ENCODE measurements around the gene IARS1.

DNA sequence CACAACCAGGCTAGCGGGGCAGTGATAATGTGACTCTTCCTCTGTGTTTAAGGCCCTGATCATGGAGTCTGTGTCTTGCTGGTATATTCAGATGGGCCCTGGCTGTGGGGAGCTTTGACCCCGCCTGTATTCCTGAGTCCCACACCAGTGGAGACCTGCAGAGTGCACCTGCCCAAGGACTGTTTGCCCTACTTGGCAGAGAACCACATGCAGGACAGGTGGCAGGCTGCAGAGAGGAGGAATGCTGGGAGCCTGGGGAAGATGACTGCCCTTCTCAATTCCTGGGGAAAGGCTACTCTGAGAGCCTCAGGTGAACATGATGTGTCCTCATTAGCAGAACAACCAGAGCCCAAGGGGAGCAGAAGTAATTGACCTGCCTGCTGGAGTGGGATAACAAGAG, 36.2 kb downstream of the IARS1 start:
- TF ChIP-seq, protein P1, sequence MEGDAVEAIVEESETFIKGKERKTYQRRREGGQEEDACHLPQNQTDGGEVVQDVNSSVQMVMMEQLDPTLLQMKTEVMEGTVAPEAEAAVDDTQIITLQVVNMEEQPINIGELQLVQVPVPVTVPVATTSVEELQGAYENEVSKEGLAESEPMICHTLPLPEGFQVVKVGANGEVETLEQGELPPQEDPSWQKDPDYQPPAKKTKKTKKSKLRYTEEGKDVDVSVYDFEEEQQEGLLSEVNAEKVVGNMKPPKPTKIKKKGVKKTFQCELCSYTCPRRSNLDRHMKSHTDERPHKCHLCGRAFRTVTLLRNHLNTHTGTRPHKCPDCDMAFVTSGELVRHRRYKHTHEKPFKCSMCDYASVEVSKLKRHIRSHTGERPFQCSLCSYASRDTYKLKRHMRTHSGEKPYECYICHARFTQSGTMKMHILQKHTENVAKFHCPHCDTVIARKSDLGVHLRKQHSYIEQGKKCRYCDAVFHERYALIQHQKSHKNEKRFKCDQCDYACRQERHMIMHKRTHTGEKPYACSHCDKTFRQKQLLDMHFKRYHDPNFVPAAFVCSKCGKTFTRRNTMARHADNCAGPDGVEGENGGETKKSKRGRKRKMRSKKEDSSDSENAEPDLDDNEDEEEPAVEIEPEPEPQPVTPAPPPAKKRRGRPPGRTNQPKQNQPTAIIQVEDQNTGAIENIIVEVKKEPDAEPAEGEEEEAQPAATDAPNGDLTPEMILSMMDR (IDR thresholded peaks at IDR 0.05; ENCODE audit: extremely low read depth in 1 of 2, insufficient read depth in 1 of 2, low read depth in 1 of 2, low read length in 2 of 2), result no peak
- TF ChIP-seq POLR2A (IDR thresholded peaks at IDR 0.05; ENCODE audit: low read depth, low read length) (no peak), POLR2AphosphoS5 (IDR thresholded peaks at IDR 0.05; ENCODE audit: insufficient read depth, low read depth, low read length) (no peak), MYC (IDR thresholded peaks at IDR 0.05; ENCODE audit: low read depth, low read length) (no peak), EZH2 (IDR thresholded peaks at IDR 0.05; ENCODE audit: borderline replicate concordance, low read depth, low read length, severe bottlenecking) (no peak), JUN (IDR thresholded peaks at IDR 0.05; ENCODE audit: borderline replicate concordance, insufficient read depth, insufficient read length, low read depth) (no peak), FOS (IDR thresholded peaks at IDR 0.05; ENCODE audit: borderline replicate concordance, insufficient read depth, low read length) (no peak)
- TF ChIP-seq, protein P2, sequence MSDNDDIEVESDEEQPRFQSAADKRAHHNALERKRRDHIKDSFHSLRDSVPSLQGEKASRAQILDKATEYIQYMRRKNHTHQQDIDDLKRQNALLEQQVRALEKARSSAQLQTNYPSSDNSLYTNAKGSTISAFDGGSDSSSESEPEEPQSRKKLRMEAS (IDR thresholded peaks at IDR 0.05; ENCODE audit: insufficient read depth, insufficient read length), result no peak
